GM18519 (cell line): ENCODE data around the gene HS6ST1.

Experiments
- ATAC-seq: cut with Tn5 transposase; IDR thresholded peaks from one replicate; pipeline ENCODE4 v1.9.1; 2021; ENCODE audit warnings: mild to moderate bottlenecking, moderate library complexity; ENCODE audit not compliant: unreplicated experiment, low FRiP score

The HS6ST1 gene

DNA sequence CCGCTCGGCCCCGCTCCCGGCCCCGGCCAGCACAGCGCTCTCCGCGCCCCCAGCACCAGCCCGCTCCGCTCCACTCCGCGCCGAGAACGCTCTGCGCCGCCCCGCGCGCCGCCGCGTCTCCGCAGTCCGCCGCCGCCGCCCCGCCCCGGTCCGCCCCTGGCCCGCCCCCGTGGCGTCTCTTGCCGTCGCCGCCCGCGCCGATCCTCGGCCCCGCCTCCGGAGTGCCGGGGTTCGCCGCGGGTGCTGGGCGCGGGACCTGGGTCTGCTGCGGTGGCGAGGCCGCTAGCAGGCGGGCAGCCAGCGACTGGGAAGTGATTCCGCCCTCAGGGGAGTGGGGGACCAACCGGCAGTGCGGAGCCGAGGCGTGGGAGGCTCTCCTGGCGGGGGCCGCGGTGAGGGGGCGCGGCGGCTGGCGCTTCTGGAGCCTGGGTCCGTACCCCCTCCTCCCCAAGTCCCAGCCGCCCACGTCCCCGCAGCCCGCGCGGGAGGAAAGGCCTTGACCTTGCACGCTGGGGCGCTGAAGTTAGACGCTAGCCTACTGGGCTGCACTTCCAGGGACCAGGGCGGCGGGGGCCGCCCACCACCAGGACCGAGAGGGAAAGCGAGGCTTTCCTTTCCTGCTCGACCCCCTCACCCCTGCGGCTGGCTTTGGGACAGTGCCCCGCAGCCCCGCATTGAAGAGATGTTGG, at the start of gene HS6ST1:
TSS of gene HS6ST1 (minus strand) at position 93 of the 689 bp plus-strand sequence. CDS start 305 bp downstream, outside the sequence.
- peak; percentile 49 for ATAC-seq

DNA sequence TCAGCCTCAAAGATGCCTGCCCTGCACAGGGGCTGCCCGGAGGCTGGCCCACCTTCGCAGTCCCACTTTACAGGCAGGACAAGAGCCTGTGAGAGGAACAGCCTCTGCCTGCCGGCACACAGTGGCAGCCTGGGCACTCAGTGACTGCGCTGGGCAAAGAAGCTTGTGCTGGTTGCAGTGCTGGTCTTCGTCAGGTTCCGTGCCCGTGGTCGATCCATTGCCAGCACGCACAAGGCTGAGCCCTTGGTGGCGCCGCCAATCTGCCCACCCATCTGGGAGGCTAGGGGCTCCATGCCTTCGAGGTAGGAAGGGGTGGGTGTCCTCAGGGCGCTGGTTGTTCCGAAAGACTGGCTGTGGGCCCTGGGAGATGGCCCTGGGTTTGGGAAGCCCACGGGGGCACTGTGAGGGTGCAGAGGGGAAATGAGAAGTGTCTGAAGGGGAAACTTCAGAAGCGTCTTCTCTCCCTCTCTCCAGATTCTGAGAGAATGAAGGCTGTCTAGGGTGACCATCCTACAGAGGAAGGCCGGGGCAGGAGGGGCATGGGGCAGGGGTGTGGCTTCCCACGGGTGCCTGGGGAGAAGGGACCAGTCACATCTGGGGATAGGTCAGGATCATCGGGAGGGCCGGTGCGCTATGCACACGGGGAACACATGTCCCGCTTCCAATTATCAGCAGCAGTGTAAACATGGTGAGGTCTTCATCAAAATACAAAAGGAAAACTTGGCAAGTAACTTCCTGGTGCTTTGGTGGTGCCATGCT, 49.1 kb upstream of the HS6ST1 start:
- no peak for ATAC-seq

- no peak for ATAC-seq
Observed at GRCh38 chr2:128366713-128367511, 48.2 kb upstream of the HS6ST1 start.

- no peak for ATAC-seq
Observed at GRCh38 chr2:128365217-128365905, 46.7 kb upstream of the HS6ST1 start.

GRCh38 chr2:128364441-128364911, 45.8 kb upstream of the HS6ST1 start:
- ATAC-seq: no peak

DNA sequence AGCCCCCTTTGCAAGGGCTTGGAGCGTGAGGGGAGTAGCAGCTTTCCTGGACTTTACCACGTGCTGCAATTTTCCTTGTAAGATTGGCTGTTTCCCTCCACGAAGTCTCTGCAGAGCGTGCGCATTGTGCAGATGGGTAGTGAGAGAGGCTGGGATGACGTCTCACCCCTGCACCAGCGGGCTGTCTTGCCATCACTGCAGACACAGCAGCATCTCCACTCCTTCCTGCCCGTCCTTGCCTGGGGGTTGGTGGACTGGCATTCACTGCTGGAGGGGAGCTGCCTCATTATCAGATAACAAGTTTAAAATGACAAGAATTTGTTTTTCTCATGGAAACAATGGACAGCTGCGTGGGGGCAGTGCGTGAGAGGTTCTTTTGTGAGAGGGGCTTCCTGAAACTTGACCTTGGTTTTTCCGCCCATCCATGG, 45.3 kb upstream of the HS6ST1 start:
- no peak for ATAC-seq

- ATAC-seq: no peak
Observed at GRCh38 chr2:128362889-128363228, 44.2 kb upstream of the HS6ST1 start.

DNA sequence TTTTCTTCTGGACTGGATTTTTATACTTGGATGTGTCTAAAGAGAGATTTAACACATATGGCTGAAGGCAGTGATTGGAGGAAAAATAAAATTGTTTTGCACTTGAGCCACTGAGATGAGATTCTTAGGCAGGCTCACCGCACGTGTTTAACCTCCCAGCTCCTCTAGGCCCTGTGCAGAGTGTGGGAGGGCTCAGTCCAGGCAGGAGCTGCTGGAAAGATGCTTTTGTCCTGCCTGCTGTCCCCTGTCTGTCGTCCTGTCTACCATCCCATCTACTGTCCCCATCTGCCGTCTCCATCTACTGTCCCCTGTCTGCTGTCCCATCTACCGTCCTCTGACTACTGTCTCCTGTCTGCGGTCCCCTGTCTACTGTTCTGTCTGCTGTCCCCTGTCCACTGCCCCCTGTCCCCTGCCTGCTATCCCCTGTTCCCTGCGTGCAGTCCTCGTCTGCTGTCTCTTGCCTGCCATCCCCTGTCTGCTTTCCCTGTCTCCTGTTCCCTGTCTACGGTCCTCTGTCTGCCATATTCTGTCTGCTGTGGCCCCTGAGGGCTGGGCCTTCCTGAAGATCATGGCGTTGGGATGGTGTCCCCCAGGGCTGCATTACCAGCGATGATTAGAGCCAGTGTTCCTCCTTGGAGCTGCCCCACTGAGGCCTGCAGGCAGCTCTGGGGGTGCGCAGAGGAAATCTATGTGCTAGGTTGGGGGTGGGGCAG, 43.7 kb upstream of the HS6ST1 start:
- ATAC-seq: no peak

- no peak for ATAC-seq
Observed at GRCh38 chr2:128361376-128362131, 42.9 kb upstream of the HS6ST1 start.

- no peak for ATAC-seq
Observed at GRCh38 chr2:128360711-128361110, 42.0 kb upstream of the HS6ST1 start.

DNA sequence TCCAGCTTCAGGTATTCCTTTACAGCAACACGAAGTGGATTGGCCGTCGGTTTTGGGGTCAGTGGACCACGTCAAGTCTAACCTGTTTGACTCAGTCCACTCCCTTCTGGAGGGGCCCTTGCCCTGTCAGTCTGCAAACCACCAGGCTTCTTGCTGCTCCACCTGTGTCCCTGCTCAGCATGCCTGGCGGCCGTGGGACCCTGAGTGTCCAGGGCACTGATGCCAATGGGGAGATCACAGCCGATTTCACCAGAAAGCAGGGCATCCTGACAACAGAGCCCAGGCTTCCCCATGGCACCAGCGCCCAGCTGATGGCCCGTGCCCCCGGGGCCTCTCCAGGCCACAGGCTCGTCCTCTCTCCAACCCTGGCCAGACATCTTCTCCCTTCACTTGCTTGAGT, 41.2 kb upstream of the HS6ST1 start:
- no peak for ATAC-seq

- no peak for ATAC-seq
Observed at GRCh38 chr2:128358941-128359731, 40.5 kb upstream of the HS6ST1 start.

DNA sequence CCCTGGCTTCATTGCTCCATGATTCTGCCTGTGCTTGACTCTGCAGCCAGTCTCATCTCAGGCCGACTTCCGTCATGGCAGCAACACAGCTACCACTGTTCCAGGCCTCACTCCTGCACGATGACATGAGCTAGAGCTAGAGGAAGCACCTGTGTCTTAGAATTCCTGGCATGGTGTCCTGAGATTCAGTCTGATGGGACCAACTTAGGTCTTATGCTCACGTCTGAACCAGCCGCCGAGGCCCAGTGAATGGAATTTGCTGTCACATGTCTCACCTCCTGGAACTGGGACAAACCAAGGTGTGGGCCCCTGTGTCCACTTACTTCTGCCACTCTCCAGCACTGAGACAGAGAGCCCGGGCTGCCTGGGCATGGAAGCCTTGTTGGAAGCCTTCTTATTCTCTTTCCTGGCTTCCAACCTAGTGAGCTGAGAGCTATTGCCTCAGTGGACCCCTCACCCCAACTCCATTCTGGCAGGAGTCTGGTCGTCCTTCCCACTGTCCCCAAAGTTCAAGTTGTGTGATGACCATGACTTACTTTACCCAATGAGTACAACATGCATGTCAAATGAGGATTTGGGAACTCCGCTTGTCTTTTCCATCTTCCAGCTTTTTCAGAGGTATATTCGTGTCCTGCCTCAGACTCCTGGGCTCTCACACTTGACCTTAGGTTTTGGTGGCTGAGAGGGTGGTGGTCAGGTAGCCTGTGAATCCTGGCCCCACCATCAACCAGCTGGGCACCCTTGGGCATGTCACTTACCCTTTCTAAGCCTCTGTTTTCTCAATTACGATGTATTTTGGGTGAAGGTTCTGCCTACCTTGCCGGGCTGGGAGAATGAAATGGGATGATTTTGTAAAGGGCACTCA, 39.1 kb upstream of the HS6ST1 start:
- ATAC-seq: no peak

DNA sequence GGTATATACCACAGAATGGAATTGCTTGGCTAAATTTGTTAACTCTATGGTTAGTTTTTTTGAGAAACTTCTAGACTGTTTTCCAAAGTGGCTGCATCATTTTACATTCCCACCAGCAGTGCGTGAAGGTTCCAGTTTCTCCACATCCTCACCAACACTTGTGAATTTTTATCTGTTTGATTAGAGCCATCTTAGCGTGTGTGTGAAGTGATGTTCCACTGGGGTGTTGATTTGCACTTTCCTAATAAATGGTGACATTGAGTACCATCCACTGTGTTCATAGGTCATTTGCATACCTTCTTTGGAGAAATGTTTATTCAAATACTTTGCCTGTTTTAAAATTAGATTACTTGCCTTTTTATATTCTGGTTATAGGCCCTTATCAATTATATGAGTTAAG, 37.5 kb upstream of the HS6ST1 start:
- ATAC-seq: no peak

- no peak for ATAC-seq
Observed at GRCh38 chr2:128354726-128355470, 36.2 kb upstream of the HS6ST1 start.

DNA sequence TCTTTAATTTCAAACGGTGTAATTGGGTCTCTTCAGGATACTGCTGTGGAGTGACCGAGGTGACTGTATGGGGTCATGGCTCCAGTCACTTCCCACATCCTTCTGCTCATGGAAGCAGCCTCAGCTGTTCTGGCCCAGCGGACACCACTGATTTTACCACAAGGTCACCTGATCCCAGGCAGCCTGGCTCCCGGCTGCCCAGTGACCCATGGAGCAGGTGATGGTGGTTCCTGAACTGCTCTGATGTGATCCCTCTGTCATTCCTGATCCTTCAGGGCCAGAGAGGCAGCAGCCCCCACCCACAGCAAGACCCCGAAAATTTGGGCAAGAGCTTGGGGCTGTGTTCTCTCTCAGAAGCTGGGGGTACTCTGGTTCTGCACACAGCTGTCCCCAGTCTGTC, 35.5 kb upstream of the HS6ST1 start:
- ATAC-seq: no peak

GRCh38 chr2:128350736-128351135, 32.1 kb upstream of the HS6ST1 start:
- no peak for ATAC-seq
